ENCODE results near the gene SPAG9.

SPAG9 gene, protein sequence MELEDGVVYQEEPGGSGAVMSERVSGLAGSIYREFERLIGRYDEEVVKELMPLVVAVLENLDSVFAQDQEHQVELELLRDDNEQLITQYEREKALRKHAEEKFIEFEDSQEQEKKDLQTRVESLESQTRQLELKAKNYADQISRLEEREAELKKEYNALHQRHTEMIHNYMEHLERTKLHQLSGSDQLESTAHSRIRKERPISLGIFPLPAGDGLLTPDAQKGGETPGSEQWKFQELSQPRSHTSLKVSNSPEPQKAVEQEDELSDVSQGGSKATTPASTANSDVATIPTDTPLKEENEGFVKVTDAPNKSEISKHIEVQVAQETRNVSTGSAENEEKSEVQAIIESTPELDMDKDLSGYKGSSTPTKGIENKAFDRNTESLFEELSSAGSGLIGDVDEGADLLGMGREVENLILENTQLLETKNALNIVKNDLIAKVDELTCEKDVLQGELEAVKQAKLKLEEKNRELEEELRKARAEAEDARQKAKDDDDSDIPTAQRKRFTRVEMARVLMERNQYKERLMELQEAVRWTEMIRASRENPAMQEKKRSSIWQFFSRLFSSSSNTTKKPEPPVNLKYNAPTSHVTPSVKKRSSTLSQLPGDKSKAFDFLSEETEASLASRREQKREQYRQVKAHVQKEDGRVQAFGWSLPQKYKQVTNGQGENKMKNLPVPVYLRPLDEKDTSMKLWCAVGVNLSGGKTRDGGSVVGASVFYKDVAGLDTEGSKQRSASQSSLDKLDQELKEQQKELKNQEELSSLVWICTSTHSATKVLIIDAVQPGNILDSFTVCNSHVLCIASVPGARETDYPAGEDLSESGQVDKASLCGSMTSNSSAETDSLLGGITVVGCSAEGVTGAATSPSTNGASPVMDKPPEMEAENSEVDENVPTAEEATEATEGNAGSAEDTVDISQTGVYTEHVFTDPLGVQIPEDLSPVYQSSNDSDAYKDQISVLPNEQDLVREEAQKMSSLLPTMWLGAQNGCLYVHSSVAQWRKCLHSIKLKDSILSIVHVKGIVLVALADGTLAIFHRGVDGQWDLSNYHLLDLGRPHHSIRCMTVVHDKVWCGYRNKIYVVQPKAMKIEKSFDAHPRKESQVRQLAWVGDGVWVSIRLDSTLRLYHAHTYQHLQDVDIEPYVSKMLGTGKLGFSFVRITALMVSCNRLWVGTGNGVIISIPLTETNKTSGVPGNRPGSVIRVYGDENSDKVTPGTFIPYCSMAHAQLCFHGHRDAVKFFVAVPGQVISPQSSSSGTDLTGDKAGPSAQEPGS (N-terminal part only)

DNA sequence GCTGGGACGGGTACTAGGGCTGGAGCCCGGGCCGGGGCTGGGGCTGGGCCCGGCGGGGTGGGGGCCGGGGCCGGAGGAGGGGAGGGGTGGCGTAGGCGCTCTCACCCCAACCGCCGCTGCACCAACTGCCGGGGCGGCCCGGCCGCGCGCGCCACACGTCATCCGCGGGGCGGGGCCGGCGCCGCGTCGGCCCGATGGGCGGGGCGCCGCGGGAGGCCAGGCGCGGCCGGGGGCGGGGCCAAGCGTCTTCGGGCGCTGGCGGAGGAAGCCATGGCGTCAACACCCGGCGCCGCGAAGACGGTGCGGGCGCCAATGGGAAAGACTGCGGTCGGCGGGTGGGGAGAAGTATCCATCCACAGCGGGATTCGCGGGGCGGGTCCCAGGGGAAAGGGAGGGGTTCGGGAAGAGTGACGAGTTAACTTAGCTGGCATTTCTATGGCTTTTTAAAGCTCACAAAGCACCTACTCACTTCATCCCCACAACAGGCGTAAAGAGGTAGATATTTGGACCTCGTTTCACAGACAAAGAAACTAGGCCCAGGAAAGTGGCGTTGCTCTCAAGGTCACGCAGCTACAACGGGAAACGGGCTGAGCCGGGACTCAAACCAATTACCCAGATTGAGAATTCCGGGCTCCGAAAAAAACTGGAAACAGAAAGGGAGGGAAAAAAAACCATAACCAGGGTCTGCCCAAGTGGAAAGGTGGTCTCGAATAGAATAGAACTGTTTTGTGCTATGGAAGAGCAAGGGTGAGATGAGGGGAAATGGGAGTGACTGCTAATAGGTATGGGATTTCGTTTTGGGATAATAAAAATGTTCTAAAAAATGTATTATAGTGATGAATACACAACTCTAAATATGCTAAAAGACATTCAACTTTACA is at the start of gene SPAG9:
Gene SPAG9 (minus strand): TSS at position 130 of the 881 bp plus-strand sequence. CDS start 212 bp downstream, outside the sequence.
- peaks cover 22% of the 10 kb centered on the region for H3K4me1 ChIP-seq (ENCODE audit: low read length)
- peak within 1 kb of the TSS; percentile 95 for H3K9ac ChIP-seq (ENCODE audit: low read length)
- peak within 1 kb of the TSS; percentile 99 for H3K4me3 ChIP-seq (ENCODE audit: low read length)
- TF ChIP-seq CTCF (IDR thresholded peaks at IDR 0.05; ENCODE audit: low read length) (no peak), EZH2 (optimal IDR thresholded peaks at IDR 0.05; ENCODE audit: low read depth, low read length) (no peak), EZH2phosphoT487 (IDR thresholded peaks at IDR 0.05; ENCODE audit: low read length) (no peak)
- peak within 1 kb of the TSS; percentile 90 for H3K27ac ChIP-seq (ENCODE audit: low read length)
- H3K9me2 ChIP-seq (replicated peaks; ENCODE audit: insufficient read depth, low read length), result no peaks in the 10 kb centered on the region
- H2AFZ ChIP-seq (ENCODE audit: low read length), result peak within 1 kb of the TSS; percentile 85
- no peaks in the 10 kb centered on the region for H3K36me3 ChIP-seq (replicated peaks; ENCODE audit: insufficient read depth, low read length)
- H3K27me3 ChIP-seq (replicated peaks; ENCODE audit: insufficient read depth, low read length), result no peaks in the 10 kb centered on the region
- peak; percentile 94 for DNase-seq
- peaks cover 46% of the 10 kb centered on the region for H3K79me2 ChIP-seq (ENCODE audit: low read length)
- peaks cover 28% of the 10 kb centered on the region for H3F3A ChIP-seq (ENCODE audit: insufficient read depth, low read length)
- H3K4me2 ChIP-seq (ENCODE audit: low read depth, low read length), result peak within 1 kb of the TSS; percentile 94
- no peaks in the 10 kb centered on the region for H3K9me3 ChIP-seq (replicated peaks; ENCODE audit: insufficient read depth, low read length)
- no peaks in the 10 kb centered on the region; the same call in 1 of the 2 replicates for H4K20me1 ChIP-seq (ENCODE audit: insufficient read depth, low read length)

DNA sequence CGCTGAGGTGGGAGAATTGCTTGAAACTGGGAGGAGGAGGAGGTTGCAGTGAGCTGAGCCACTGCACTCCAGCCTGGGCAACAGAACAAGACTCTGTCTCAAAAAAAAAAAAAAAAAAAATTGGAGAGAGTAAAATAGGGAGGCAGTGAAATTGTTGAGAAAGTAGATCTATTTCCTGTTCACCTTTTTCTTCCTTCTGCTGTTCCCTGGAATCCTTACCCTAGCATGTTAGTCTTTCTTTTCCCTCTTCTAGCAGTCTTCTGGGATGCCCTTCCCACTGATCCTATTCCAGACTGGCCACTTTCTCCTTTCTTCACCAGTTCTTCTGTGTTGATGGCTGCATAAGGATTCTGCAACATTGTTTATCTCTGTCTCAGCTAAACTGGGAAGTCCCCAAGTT is 48.7 kb upstream of the SPAG9 start:
- peaks cover 10% of the 10 kb centered on the region for H3K4me1 ChIP-seq (ENCODE audit: low read length)
- H4K20me1 ChIP-seq (ENCODE audit: insufficient read depth, low read length), result no peaks in the 10 kb centered on the region
- TF ChIP-seq EZH2 (optimal IDR thresholded peaks at IDR 0.05; ENCODE audit: low read depth, low read length) (no peak), CTCF (IDR thresholded peaks at IDR 0.05; ENCODE audit: low read length) (no peak), EZH2phosphoT487 (IDR thresholded peaks at IDR 0.05; ENCODE audit: low read length) (no peak)
- H2AFZ ChIP-seq (ENCODE audit: low read length), result no peak overlapping the region
- no peak for DNase-seq
- H3K9me2 ChIP-seq (replicated peaks; ENCODE audit: insufficient read depth, low read length), result no peaks in the 10 kb centered on the region
- no peak overlapping the region for H3K9ac ChIP-seq (ENCODE audit: low read length)
- peaks cover 28% of the 10 kb centered on the region for H3K79me2 ChIP-seq (ENCODE audit: low read length)
- H3K27me3 ChIP-seq (replicated peaks; ENCODE audit: insufficient read depth, low read length), result no peaks in the 10 kb centered on the region
- no peaks in the 10 kb centered on the region for H3K9me3 ChIP-seq (replicated peaks; ENCODE audit: insufficient read depth, low read length)
- peaks cover 5% of the 10 kb centered on the region; the same call in 1 of the 2 replicates for H3K36me3 ChIP-seq (replicated peaks; ENCODE audit: insufficient read depth, low read length)
- H3F3A ChIP-seq (ENCODE audit: insufficient read depth, low read length), result peaks cover 15% of the 10 kb centered on the region
- no peak overlapping the region for H3K27ac ChIP-seq (ENCODE audit: low read length)
- H3K4me2 ChIP-seq (ENCODE audit: low read depth, low read length), result no peak overlapping the region
- no peak overlapping the region for H3K4me3 ChIP-seq (ENCODE audit: low read length)

All from MM.1S (cell line).